GM23338 (cell line): ENCODE data around the gene MACF1.

ENCODE experiments used
- EZH2 ChIP-seq: fragments of 200-600 bp; sonication (generic); IDR thresholded peaks from one replicate; pipeline ENCODE4 v1.8.0; 2017; ENCODE audit warnings: antibody characterized with exemption, mild to moderate bottlenecking, low read depth; ENCODE audit not compliant: unreplicated experiment
- POLR2AphosphoS5 ChIP-seq: IDR thresholded peaks from 2 replicates; pipeline ENCODE4 v1.6.1; 2016; ENCODE audit warnings: antibody characterized with exemption, low read depth
- TF ChIP-seq, protein P1 (sequence below), 2 experiments: fragments of 200-600 bp in 1 of 2; sonication (generic) in 1 of 2; conservative IDR thresholded peaks; 2 replicates each; pipeline versions ENCODE4 v1.5.1 to v1.6.1; 2016 to 2017; ENCODE audit warnings: antibody characterized with exemption in 2 of 2, low read depth in 2 of 2, mild to moderate bottlenecking in 2 of 2, moderate library complexity in 1 of 2

DNA sequence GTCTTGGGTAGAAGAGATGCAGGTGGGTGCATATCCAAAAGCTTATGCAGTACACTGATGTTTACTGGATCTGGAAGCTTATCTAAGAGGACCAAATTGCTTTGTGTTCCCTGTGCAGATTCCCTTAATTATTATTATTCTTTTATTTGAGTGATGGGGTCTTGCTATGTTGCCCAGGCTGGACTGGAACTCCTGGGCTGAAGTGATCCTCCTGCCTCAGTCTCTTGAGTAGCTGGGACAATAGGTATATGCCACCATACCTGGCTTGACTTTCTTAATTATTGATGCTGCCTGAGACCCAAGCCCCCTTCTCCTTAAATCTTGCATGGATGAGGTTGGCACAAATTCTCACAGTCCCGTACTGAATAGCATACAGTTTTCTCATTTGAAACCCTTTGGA, 83.0 kb downstream of the MACF1 start:
- TF ChIP-seq, protein P1, sequence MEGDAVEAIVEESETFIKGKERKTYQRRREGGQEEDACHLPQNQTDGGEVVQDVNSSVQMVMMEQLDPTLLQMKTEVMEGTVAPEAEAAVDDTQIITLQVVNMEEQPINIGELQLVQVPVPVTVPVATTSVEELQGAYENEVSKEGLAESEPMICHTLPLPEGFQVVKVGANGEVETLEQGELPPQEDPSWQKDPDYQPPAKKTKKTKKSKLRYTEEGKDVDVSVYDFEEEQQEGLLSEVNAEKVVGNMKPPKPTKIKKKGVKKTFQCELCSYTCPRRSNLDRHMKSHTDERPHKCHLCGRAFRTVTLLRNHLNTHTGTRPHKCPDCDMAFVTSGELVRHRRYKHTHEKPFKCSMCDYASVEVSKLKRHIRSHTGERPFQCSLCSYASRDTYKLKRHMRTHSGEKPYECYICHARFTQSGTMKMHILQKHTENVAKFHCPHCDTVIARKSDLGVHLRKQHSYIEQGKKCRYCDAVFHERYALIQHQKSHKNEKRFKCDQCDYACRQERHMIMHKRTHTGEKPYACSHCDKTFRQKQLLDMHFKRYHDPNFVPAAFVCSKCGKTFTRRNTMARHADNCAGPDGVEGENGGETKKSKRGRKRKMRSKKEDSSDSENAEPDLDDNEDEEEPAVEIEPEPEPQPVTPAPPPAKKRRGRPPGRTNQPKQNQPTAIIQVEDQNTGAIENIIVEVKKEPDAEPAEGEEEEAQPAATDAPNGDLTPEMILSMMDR (conservative IDR thresholded peaks at IDR 0.05; ENCODE audit: low read depth in 2 of 2), result no peak
- no peak for TF ChIP-seq POLR2AphosphoS5
- TF ChIP-seq EZH2, result no peak
